GM19324 (cell line): ENCODE results near the gene ZNF442.
A peak's percentile ranks its signal among the peaks of the same experiment; 100 is the strongest.
"Not testable (repeated sequence)": the region's sequence is repeated elsewhere in the genome, so short reads cannot be mapped to it uniquely, and the experiment has no call there.

Source experiments
- ATAC-seq: cut with Tn5 transposase; IDR thresholded peaks from one replicate; pipeline ENCODE4 v1.9.1; 2021; ENCODE audit warnings: mild to moderate bottlenecking, moderate library complexity; ENCODE audit not compliant: unreplicated experiment, low FRiP score

The ZNF442 gene

GRCh38 chr19:12365236-12366162 lies at the start of gene ZNF442:
ZNF442 (minus strand) TSS chr19:12365683; CDS start chr19:12363631, 2,052 bp downstream.
- ATAC-seq: no peak

DNA sequence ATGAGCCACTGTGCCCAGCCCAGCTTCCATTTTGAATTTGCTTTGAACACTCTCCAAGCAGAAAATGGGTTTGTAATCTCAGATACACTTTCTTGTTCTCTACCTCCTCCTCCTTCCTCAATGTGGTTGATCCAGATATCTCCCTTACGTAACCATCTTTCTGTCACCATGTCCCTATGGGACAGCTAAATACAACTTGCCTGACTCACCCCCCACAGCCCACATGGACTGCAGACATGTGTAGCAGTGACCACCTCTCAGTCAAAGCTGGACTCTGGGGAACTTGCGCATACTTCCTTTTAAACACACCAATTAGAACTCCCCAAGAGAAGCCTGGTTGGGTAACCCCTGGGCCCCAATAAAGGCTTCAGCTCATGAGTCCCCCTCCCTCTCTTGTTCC lies 46.4 kb upstream of the ZNF442 start:
- no peak for ATAC-seq

GRCh38 chr19:12400633-12401502 lies 35.4 kb upstream of the ZNF442 start, which contains the start of gene ZNF799:
ZNF799 (minus strand) TSS chr19:12401271; CDS start chr19:12401070, 201 bp downstream.
- ATAC-seq: peak; percentile 95

GRCh38 chr19:12399901-12400632 lies 34.6 kb upstream of the ZNF442 start:
- ATAC-seq: peak; percentile 39

- not testable (repeated sequence) for ATAC-seq
These were observed 25.7 kb upstream of the ZNF442 start for GRCh38 chr19:12391148-12391547.

GRCh38 chr19:12386365-12386764 lies 20.9 kb upstream of the ZNF442 start:
- not testable (repeated sequence) for ATAC-seq

- no peak for ATAC-seq
These were observed 14.9 kb upstream of the ZNF442 start for GRCh38 chr19:12380444-12380737.

DNA sequence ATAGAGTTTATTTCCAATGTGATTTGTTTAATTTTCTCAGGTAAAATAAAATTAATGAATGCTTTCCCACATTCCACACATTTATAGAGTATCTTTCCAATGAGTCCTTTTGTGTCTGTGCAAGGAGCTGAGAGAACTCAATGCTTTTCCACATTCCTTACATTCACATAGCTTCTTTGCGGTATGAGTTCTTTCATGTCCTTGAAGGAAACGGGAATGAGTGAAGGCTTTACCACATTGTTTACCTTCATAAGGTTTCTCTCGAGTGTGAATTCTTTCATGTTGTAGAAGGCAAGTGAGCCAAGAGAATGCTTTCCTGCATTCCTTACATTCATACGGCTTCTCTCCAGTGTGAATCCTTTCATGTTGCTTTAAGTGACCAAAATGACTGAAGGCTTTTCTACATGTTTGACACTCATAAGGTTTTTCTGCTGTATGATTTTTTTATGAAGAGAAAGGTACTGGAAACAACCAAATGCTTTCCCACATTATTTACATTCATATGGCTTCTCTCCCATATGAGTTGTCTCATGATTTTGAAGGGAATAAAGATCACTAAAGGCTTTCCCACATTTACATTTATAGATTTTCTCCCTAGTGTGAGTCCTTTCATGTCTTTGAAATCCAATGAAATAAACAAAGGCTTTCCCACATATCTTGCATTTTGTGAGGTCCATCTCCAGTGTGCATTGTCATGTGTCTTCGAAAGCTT lies 14.4 kb upstream of the ZNF442 start:
- ATAC-seq: no peak

DNA sequence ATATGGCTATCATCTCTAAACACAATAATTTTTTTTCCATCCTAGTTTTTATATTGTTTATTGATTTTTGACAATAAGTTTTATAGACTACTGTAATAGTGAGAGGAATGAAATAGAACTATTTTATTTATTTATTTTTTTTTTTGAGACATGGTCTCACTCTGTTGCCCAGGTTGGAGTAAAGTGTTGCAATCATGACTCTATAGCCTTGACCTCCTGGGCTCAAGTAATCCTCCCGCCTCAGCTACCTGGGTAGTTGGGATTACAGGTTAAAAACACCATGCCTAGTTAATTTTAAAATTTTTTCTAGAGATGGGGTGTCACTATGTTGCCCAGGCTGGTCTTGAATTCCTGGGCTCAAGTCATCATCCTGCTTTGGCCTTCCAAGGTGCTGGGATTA lies 8.5 kb upstream of the ZNF442 start:
- ATAC-seq: no peak

GRCh38 chr19:12364391-12365235 lies 870 bp downstream of the ZNF442 start:
- no peak for ATAC-seq

DNA sequence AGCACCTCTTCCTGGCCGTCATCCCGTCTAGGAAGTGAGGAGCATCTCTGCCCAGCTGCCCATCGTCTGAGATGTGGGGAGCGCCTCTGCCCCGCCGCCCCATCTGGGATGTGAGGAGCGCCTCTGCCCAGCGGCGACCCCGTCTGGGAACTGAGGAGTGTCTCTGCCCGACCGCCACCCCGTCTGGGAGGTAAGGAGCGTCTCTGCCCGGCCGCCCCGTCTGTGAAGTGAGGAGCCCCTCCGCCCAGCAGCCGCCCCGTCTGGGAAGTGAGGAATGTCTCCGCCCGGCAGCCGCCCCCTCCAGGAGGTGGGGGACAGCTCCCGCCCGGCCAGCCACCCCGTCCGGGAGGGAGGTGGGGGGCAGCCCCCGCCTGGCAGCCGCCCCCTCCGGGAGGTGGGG lies 3.2 kb downstream of the ZNF442 start:
- not testable (repeated sequence) for ATAC-seq

- no peak for ATAC-seq
These were observed 12.1 kb downstream of the ZNF442 start for GRCh38 chr19:12353375-12353774.

DNA sequence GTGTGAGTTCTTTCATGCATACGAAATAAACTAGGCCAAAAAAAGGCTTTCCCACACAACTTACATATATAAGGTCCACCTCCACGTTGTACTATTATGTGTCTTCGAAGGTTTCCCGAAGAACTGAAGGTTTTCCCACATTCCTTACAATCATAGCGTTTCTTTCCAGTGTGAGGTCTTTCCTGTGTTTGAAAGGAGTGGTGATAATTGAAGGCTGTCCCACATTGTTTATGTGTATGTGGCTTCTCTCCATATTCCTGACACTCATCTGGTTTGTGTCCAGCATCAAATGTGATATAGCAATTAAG lies 14.6 kb downstream of the ZNF442 start:
- ATAC-seq: no peak

- no peak for ATAC-seq
These were observed 15.1 kb downstream of the ZNF442 start for GRCh38 chr19:12350185-12350889.

- ATAC-seq: no peak
These were observed 18.6 kb downstream of the ZNF442 start for GRCh38 chr19:12346896-12347295.

DNA sequence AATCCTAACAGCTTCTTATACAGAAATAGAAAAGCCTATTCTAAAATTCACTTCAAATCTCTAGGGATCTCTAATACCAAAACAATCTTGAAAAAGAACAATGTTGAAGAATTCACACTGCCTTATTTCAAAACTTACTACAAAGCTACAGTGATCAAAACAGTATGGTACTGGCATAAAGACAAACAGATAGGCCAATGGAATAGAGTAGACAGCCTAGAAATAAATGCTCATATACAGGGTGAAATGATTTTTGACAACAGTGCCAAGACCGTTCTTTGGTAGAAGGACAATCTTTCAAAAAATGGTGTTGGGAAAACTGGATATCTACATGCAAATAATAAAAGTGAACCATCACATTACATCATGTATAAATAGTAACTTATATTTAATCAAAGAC lies 20.3 kb downstream of the ZNF442 start:
- no peak for ATAC-seq

- ATAC-seq: peak; percentile 96
These were observed 32.0 kb downstream of the ZNF442 start, which contains the start of gene ZNF563 for GRCh38 chr19:12333162-12334159. ZNF563 (minus strand) TSS chr19:12333633; CDS start chr19:12333482, 151 bp downstream.
